Suprapubic skin (tissue), 4 donors: ENCODE results near the gene RAX2. TPM values are rescaled to one million over a fixed set of nuclear protein-coding genes. Genes with fewer than 3 reads are reported as not detected.

Source experiments
- DNase-seq, 2 donors: peaks; one replicate each; pipeline ENCODE4 v3.0.0-alpha.2; 2019; ENCODE audit warnings: low spot score in 2 of 2
- H3K27ac ChIP-seq: fragments of 200-600 bp; sonication (generic); one replicate; pipeline ENCODE4 v1.5.1; 2019
- H3K27me3 ChIP-seq: fragments of 200-600 bp; sonication (generic); one replicate; pipeline ENCODE4 v1.5.1; 2019
- H3K36me3 ChIP-seq: fragments of 200-600 bp; sonication (generic); one replicate; pipeline ENCODE4 v1.5.1; 2019
- H3K4me1 ChIP-seq: fragments of 200-600 bp; sonication (generic); one replicate; pipeline ENCODE4 v1.5.1; 2019
- H3K4me3 ChIP-seq: fragments of 200-600 bp; sonication (generic); one replicate; pipeline ENCODE4 v1.5.1; 2019; ENCODE audit warnings: mild to moderate bottlenecking
- H3K9me3 ChIP-seq: fragments of 200-600 bp; sonication (generic); one replicate; pipeline ENCODE4 v1.5.1; 2019
- CTCF ChIP-seq, 2 donors: fragments of 200-600 bp in 1 of 2; fragments of 450-650 bp in 1 of 2; sonication (generic) in 1 of 2; IDR thresholded peaks; one replicate each; pipeline ENCODE4 v1.5.1; 2016 to 2019; ENCODE audit warnings: antibody characterized with exemption in 2 of 2, mild to moderate bottlenecking in 1 of 2, moderate library complexity in 1 of 2
- EP300 ChIP-seq: sonication (generic); formaldehyde crosslinking; IDR thresholded peaks from one replicate; pipeline ENCODE4 v1.6.1; 2017; ENCODE audit warnings: antibody characterized with exemption
- POLR2A ChIP-seq, 2 donors: fragments of 450-650 bp; IDR thresholded peaks; one replicate each; pipeline ENCODE4 v1.6.1; 2017; ENCODE audit warnings: antibody characterized with exemption in 2 of 2, mild to moderate bottlenecking in 2 of 2, moderate library complexity in 2 of 2
- POLR2AphosphoS5 ChIP-seq, 3 donors: sonication (generic); formaldehyde crosslinking; IDR thresholded peaks; one replicate each; pipeline ENCODE4 v1.6.1; 2017; ENCODE audit warnings: antibody characterized with exemption in 3 of 3
- WGBS: methylation state at CpG from one replicate; pipeline ENCODE4 v1.1.5; 2018; 5-methylcytosine and 5-hydroxymethylcytosine counted together
- total RNA-seq, 4 donors: library from RNA; depleted of rRNA; stranded (reverse); fragments of >200 nt; gene quantifications; one replicate each; pipeline ENCODE4 v1.1.0, GENCODE V29; 2016

Gene RAX2
- total RNA-seq, 4 donors from 2014 or later, result not detected

GRCh38 chr19:3770136-3770999 lies 1.7 kb downstream of the RAX2 start:
- H3K4me3 ChIP-seq, result no peak overlapping the region
- WGBS, result 83% methylated on average over 11 of the region's 53 CpGs

GRCh38 chr19:3769494-3769893 lies 2.5 kb downstream of the RAX2 start:
- Histone ChIP-seq H3K9me3 (no peaks in the 10 kb centered on the region), H3K4me1 (no peaks in the 10 kb centered on the region), H3K4me3 (no peak overlapping the region), H3K36me3 (peaks cover 41% of the 10 kb centered on the region), H3K27me3 (no peaks in the 10 kb centered on the region), H3K27ac (no peak overlapping the region)
- WGBS, result no CpG with 5 or more reads among the region's 17 CpGs
- no peak for DNase-seq
- TF ChIP-seq POLR2A (IDR thresholded peaks at IDR 0.05) (no peak), CTCF (IDR thresholded peaks at IDR 0.05) (no peak), EP300 (no peak), POLR2AphosphoS5 (IDR thresholded peaks at IDR 0.05) (no peak)

More at GRCh38 chr19:3770136-3770999, 1.7 kb downstream of the RAX2 start:
- no peaks in the 10 kb centered on the region for H3K4me1 ChIP-seq
- no peak for DNase-seq
- H3K27ac ChIP-seq, result no peak overlapping the region
- no peaks in the 10 kb centered on the region for H3K27me3 ChIP-seq
- peaks cover 36% of the 10 kb centered on the region for H3K36me3 ChIP-seq
- H3K9me3 ChIP-seq, result no peaks in the 10 kb centered on the region
- TF ChIP-seq EP300 (no peak), POLR2AphosphoS5 (IDR thresholded peaks at IDR 0.05) (no peak), CTCF (IDR thresholded peaks at IDR 0.05) (no peak), POLR2A (IDR thresholded peaks at IDR 0.05) (no peak)

- no peak for DNase-seq
- peaks cover 2% of the 10 kb centered on the region for H3K4me1 ChIP-seq
- H3K9me3 ChIP-seq, result no peaks in the 10 kb centered on the region
- H3K36me3 ChIP-seq, result peaks cover 41% of the 10 kb centered on the region
- TF ChIP-seq POLR2A (IDR thresholded peaks at IDR 0.05) (no peak), CTCF (IDR thresholded peaks at IDR 0.05) (no peak), EP300 (no peak), POLR2AphosphoS5 (IDR thresholded peaks at IDR 0.05) (no peak)
- WGBS, result 90% methylated on average over 7 of the region's 7 CpGs
- no peak overlapping the region for H3K4me3 ChIP-seq
- H3K27me3 ChIP-seq, result no peaks in the 10 kb centered on the region
- H3K27ac ChIP-seq, result no peak overlapping the region
These were observed 3.3 kb downstream of the RAX2 start for GRCh38 chr19:3768748-3769099.

- Histone ChIP-seq H3K9me3 (no peaks in the 10 kb centered on the region), H3K4me3 (no peak overlapping the region), H3K4me1 (peaks cover 8% of the 10 kb centered on the region), H3K36me3 (peaks cover 41% of the 10 kb centered on the region), H3K27ac (no peak overlapping the region), H3K27me3 (no peaks in the 10 kb centered on the region)
- TF ChIP-seq EP300, result no peak
- no peak for TF ChIP-seq POLR2A (IDR thresholded peaks at IDR 0.05)
- 92% methylated on average over 17 of the region's 25 CpGs for WGBS
- no peak for DNase-seq
These were observed 3.8 kb downstream of the RAX2 start for GRCh38 chr19:3768015-3768747.

GRCh38 chr19:3767050-3767449 lies 5.0 kb downstream of the RAX2 start:
- H3K36me3 ChIP-seq, result peaks cover 41% of the 10 kb centered on the region
- no peaks in the 10 kb centered on the region for H3K27me3 ChIP-seq
- no peak overlapping the region for H3K4me3 ChIP-seq
- DNase-seq, result no peak
- H3K27ac ChIP-seq, result no peak overlapping the region
- 60% methylated on average over 1 of the region's 23 CpGs for WGBS
- no peaks in the 10 kb centered on the region for H3K9me3 ChIP-seq
- TF ChIP-seq CTCF (IDR thresholded peaks at IDR 0.05), result no peak
- TF ChIP-seq POLR2A (IDR thresholded peaks at IDR 0.05), result no peak
- no peak for TF ChIP-seq POLR2AphosphoS5 (IDR thresholded peaks at IDR 0.05)
- no peak for TF ChIP-seq EP300
- peaks cover 10% of the 10 kb centered on the region for H3K4me1 ChIP-seq
